NCI-H1417 treated with DMSO at 0.1 percent for 48 hours (cell line): ENCODE results near the gene ZFP1.

ENCODE experiments used
- DNase-seq: peaks from one replicate; lab custom pipeline; 2025; lab: John Stamatoyannopoulos, UW

The ZFP1 gene

GRCh38 chr16:75160386-75160785 lies 12.1 kb downstream of the ZFP1 start:
- DNase-seq: no peak

- no peak for DNase-seq
Measured at GRCh38 chr16:75169899-75170405, 21.6 kb downstream of the ZFP1 start.

- DNase-seq: no peak
Measured at GRCh38 chr16:75172578-75172977, 24.3 kb downstream of the ZFP1 start.

DNA sequence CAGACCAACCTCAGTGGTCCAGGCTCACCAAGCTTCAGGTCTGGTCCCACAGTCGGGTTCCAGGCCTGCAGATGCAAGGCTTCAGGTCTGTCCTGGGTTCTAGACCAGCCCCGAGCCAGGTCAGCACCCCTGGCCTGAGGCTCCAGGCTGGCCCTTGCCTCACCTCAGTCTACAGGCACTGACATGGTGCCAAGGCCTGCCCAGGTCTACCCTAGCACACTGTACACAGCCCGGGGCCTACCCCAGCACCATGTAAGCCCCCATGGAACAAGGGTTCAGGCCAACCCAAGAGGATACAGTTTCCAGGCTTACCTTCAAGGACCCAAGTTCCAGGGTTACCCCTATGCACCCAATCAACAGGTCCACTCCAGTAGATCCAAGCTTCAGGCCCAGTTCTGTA lies 26.8 kb downstream of the ZFP1 start:
- DNase-seq: no peak

GRCh38 chr16:75176926-75177325 lies 28.6 kb downstream of the ZFP1 start:
- no peak for DNase-seq

DNA sequence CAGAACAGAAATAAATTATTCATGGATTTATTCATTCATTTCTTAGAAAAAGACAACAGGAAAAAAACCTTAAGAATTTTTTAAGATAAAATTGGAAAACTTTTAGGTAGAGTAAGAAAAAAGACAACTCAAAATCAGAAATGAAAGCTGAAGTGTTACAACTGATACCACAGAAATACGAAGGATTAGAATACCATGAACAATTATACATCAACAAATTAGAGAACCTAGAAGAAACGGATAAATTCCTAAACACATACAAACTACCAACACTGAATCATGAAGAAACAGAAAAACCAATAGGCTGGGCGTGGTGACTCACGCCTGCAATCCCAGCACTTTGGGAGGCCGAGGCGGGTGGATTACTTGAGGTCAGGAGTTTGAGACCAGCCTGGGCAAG lies 30.9 kb downstream of the ZFP1 start:
- DNase-seq: no peak

DNA sequence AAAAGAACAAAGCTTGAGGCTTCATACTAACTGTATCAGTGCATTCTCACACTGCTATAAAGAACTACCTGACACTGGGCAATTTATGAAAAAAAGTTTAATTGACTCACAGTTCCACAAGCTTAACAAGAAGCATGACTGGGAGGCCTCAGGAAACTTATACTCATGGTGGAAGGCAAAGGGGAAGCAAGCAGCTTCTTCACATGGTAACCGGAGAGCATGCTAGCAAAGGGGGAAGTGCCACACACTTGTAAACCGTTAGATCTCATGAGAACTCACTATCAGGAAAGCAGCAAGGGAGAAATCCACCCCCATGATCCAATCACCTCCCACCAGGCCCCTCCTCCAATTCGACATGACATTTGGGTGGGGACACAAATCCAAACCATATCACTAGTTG lies 33.3 kb downstream of the ZFP1 start:
- DNase-seq: no peak

DNA sequence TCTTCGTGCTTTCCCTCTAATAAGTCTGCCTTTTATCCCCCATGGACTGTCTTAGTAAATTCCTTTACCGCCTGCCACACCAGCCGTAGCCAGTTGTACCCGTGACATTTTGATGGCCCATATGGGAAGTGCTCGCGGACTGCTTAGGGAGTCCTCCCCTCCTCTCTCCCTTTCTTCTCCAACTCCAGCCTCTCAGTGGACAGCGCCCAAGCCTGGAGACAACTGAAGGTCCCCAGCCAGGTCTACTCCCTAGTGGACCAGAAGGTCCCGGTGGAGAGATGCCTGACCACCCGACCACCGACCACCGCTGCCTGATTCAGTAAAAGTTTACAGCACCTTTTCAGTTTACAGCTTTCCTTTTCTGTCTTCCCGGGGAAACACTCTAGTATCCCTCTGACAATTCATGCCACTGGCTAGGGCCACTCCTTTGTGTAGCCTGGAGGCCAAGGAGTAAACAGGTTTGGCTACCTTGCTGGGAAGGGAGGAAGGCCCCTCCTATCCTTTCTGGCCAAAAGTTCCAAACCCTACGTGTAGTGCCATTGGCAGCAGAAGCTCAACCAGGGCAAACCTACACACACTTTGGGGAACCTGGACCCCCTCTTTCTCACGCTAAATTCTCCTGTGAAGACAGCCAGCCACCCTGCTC lies 40.6 kb downstream of the ZFP1 start:
- DNase-seq: no peak

- DNase-seq: no peak
Measured at GRCh38 chr16:75189638-75190245, 41.4 kb downstream of the ZFP1 start.

DNA sequence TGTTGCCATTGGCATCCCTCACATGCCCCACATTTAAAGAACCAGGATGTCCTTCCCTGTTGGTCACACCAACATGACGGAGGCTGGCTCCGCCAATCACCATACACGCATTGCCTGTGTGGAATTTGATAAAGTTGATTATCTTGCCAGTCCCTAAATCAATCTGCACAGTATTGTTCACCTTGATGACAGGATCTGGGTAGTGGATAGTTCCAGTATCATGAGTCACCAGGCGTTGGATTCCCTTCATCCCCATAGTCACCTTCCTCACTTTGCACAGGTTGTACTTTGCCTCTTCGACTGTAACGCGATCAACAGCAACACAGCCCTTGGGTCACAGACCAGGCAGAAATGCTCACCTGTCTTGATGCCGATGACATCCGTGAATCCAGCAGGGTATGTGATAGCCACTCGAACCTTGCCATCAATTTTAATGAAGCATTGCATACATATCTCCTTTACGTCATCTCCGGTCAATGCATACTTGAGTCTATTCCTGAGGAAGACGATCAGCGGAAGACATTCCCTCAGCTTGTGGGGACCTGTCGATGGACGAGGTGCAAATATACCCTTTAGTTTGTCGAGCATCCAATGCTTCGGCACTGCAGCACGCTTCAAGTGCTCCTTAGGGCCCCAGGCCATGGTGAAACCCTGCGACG lies 44.4 kb downstream of the ZFP1 start:
- DNase-seq: no peak

GRCh38 chr16:75193265-75193650 lies 44.9 kb downstream of the ZFP1 start:
- no peak for DNase-seq

DNA sequence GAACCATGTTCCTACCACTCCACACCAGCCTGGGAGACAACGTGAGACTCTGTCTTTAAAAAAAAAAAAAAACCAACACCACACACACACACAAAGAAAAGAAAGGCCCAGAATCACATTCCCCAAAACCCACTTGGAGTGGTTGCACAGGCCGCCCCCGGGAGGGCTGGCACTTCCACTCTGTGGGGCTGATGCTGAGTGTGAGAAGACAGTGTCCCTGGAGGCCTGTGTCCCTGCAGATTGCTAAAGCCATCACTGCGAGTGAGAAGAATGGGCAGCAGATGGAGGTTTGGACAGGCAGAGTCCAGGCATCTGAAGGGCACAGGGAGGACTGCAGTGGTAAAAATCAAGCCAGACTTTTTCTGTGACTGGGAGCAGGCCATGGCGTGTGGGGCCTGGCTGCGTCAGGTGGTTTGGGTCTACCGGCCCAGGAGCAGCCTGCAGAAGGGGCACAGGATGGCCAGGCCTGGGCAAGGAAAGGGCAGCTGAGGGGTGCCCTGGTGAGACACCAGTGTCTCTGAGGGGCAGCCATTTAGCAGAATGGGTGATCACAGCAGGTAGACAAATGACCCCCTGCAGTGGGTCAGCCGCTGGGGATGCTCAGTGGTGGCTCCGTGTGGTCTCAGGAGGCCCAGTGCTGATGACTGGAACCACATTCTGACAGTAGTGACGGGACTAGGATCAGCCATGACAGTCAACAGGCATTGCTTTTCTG lies 45.6 kb downstream of the ZFP1 start:
- no peak for DNase-seq

DNA sequence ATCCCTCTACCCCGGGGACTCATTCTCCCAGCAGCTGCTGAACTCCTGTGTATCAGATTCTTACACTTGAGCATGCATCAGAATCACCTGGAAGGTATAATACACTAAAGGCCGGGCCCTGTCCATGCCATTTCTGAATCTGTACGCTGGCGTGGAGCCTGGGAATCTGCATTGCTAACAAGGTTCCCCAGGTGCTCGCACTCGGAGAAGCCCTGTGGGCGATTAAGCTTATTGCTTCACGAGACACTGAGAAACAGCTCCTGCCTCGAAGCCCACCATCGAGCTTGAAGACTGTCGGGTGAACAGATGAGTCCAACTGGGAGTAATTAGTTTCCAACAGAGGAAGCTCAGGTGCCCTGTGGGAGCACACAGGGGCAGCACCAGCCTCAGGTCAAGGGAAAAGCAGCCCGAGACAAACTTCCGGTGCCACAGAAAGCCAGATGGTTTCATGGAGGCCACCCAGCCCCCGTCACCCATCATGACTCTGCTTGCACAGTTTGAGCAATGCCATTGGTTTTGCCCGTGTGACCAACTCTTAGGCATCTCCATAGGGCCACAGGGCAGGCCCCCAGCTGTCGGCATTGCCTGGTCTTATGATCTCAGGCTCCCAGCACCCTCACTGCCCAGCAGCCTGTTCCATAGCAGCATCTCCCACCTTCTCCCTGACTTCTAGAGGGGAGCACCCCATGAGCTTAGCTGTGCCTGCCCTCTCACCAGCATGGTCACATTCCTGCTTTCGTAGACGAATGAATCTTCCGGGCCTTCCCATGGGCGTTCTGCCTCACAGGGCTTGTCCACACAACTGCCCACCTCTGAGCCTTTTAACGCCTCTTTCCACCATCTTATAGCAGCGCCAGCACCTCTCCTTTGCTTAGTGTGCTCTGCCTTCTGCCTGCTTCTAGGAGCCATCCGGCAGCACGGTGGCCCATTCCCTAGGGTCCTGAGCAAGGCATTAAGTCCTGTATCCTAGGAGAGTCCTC lies 47.8 kb downstream of the ZFP1 start:
- no peak for DNase-seq

- DNase-seq: no peak
Measured at GRCh38 chr16:75196836-75197235, 48.5 kb downstream of the ZFP1 start.

DNA sequence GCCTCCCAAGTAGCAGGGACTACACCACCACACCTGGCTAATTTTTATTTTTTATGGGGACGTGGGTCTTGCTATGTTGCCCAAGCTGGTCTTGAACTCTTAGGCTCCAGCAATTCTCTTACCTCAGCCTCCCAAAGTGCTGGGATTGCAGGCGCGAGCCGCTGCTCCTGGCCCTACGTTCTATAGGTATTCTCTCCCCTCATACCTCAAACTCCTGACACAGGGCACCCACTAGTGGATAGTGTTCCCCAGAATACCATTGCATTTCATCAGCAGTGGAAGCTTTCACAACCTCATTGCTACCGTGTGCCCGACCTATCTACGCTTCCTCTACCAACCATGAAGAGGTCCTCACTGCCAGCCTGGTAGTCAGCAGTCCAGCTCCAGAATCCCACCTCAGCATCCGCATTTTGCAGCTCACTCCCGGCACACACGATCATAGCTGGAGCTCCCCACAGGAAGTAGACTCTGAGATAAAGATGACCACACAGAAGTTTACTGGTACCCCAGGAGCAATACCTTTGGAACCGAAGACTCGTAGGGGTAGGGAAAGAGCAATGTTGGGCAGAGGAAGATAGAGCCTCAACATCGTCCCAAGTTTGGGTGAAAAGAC lies 49.3 kb downstream of the ZFP1 start:
- no peak for DNase-seq

DNA sequence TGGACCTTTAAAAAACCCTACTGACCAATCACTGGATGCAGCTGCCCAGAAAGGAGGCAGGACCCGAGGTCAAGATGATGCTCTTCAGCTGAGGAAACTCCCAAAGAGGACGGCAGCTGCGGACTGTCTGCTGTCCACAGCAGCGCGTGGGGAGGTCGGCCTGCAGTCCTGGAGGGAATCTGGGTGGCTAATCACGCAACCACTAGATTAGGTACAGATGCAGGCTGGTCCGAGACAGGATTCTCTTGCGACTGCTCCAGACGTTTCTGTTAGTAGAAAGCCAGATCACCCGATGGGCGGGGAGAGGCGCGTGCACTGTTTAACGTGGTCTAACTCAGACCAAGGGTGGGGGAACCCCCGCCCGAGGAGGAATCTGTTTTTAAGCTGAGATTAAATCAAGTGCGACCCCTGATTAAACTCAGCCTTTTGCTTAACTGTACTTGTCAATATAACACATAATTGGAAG lies 49.8 kb downstream of the ZFP1 start:
- DNase-seq: no peak

DNA sequence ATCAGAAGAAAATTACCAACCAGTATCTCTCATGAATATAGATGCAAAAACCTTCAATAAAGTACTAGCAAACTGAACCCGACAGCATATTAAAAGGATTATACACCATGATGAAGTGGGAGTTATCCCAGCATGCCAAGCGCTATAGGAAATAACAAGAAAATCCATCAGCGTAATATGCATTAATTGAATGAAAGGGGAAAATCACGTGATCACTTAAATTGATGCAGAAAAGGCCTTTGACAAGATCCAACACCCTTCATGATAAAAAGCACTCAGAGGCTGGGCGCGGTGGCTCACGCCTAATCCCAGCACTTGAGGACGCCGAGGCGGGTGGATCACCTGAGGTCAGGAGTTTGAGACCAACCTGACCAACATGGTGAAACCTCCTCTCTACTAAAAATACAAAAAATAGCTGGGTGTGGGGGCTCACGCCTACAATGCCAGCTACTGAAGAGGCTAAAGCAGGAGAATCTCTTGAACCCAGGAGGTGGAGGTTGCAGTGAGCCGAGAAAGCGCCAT lies 53.8 kb downstream of the ZFP1 start:
- DNase-seq: no peak

DNA sequence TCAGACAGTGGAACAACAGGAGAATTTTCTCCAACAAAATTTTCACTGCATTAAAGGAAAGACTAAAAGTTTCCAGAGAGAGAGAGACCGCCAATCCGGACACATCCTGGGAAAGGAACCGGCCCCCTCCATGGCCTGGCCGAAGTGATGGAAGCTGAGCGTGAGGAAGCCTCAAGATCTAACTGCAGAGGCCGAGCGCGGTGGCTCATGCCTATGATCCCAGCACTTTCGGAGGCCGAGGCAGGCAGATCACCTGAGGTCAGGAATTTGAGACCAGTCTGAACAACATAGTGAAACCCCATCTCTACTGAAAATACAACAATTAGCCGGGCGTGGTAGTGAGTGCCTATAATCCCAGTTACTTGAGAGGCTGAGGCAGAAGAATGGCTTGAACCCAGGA lies 54.8 kb downstream of the ZFP1 start:
- DNase-seq: no peak

- DNase-seq: no peak
Measured at GRCh38 chr16:75203667-75204409, 55.5 kb downstream of the ZFP1 start.

GRCh38 chr16:75204410-75204758 lies 56.1 kb downstream of the ZFP1 start:
- no peak for DNase-seq
